ENCODE data around the gene RPS13. TPM values are rescaled to one million over a fixed set of nuclear protein-coding genes. Genes with fewer than 3 reads are reported as not detected.

Gene RPS13
- 644 and 684 TPM in 2 replicates for total RNA-seq

DNA sequence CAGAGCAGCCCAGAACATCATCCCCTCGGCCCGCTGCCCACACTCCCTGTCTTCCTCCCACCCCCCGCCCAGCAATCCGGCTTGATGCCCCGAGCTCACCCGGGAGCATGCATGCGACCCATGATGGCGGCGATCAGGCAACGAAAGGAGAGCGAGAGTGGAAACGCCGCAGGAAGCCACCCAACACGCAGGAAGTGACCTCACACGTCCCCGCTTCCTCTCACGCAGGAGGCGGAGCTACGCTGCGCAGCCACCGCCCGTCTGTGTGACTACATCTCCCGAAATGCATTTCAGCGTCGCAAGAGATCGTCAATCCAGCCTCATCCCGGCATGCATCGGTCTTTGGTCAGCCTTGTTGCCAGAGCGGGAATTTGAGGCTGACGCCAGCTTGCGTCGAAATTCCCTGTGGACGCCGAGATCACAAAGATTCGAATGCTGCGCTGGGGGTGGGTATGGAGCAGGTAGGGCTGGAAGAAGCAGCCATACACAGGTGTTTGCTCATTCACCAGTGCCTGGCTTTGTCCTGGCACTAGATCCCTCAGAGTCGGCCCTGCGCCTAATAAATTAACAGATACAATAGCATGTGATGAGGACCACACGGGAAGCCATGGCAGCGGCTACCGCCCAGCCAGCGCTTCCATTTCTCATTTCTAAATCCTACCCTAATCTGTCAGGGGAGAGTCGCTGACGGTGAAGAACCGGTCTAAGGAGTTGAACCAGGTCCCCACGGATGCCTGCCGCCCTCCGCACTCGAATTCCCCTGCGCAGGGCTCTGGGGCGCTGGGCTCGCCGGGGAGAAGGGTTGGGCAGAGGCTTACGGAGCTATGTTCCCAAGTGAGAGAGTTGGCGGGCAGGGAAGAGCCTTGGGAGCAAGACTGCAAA lies at the start of gene RPS13:
TSS of gene RPS13 (minus strand) at position 148 of the 882 bp plus-strand sequence. CDS start at position 122, 26 bp downstream.

Other genes with a start within 250 kb of the RPS13 start
- gene PLEKHA7, start 63.3 kb downstream of the RPS13 start, total RNA-seq: under 0.01 TPM in 1 of 2 replicates, not detected in the other
- 66.5 and 72.4 TPM in 2 replicates for gene PIK3C2A, start 130.3 kb upstream of the RPS13 start, total RNA-seq
- gene NUCB2, start 199.1 kb upstream of the RPS13 start, total RNA-seq: 135 and 208 TPM in 2 replicates

Measured in uterine smooth muscle cell (primary cell).